ENCODE data around the gene LMTK2.

LMTK2 gene

GRCh38 chr7:98106647-98107312, at the start of gene LMTK2:
LMTK2 (plus strand) TSS chr7:98106862; CDS start chr7:98107178, 316 bp downstream.
- DNase-seq: peak; percentile 18 to 76

- DNase-seq: no peak
These were observed 49.5 kb upstream of the LMTK2 start for GRCh38 chr7:98057157-98057556.

GRCh38 chr7:98058186-98058585, 48.5 kb upstream of the LMTK2 start:
- no peak for DNase-seq

- no peak for DNase-seq
These were observed 42.4 kb upstream of the LMTK2 start for GRCh38 chr7:98064233-98064632.

- DNase-seq: no peak
These were observed 40.5 kb upstream of the LMTK2 start for GRCh38 chr7:98066208-98066607.

GRCh38 chr7:98066934-98067507, 39.6 kb upstream of the LMTK2 start:
- no peak for DNase-seq

- DNase-seq: no peak
These were observed 33.6 kb upstream of the LMTK2 start for GRCh38 chr7:98073047-98073446.

- DNase-seq: no peak
These were observed 30.9 kb upstream of the LMTK2 start for GRCh38 chr7:98075801-98076200.

GRCh38 chr7:98077762-98078161, 28.9 kb upstream of the LMTK2 start:
- DNase-seq: no peak

GRCh38 chr7:98078197-98078870, 28.3 kb upstream of the LMTK2 start:
- no peak for DNase-seq

- DNase-seq: no peak
These were observed 26.6 kb upstream of the LMTK2 start for GRCh38 chr7:98079891-98080648.

- no peak for DNase-seq
These were observed 25.3 kb upstream of the LMTK2 start for GRCh38 chr7:98081319-98081718.

GRCh38 chr7:98084631-98085030, 22.0 kb upstream of the LMTK2 start:
- DNase-seq: no peak

GRCh38 chr7:98085674-98086073, 21.0 kb upstream of the LMTK2 start:
- DNase-seq: no peak

GRCh38 chr7:98086281-98086718, 20.4 kb upstream of the LMTK2 start:
- DNase-seq: no peak

GRCh38 chr7:98088109-98088508, 18.6 kb upstream of the LMTK2 start:
- DNase-seq: no peak

GRCh38 chr7:98090116-98090515, 16.5 kb upstream of the LMTK2 start:
- DNase-seq: no peak

- no peak for DNase-seq
These were observed 15.6 kb upstream of the LMTK2 start for GRCh38 chr7:98091061-98091460.

GRCh38 chr7:98091523-98091922, 15.1 kb upstream of the LMTK2 start:
- DNase-seq: no peak

- no peak for DNase-seq
These were observed 9.5 kb upstream of the LMTK2 start for GRCh38 chr7:98097042-98097645.

- DNase-seq: no peak
These were observed 6.6 kb upstream of the LMTK2 start for GRCh38 chr7:98100088-98100487.

- DNase-seq: no peak
These were observed 4.5 kb upstream of the LMTK2 start for GRCh38 chr7:98102170-98102569.

- no peak for DNase-seq
These were observed 619 bp upstream of the LMTK2 start for GRCh38 chr7:98105942-98106544.
